ENCODE measurements around the gene HNMT. TPM values are rescaled to one million over a fixed set of nuclear protein-coding genes. Genes with fewer than 3 reads are reported as not detected.
A peak's percentile ranks its signal among the peaks of the same experiment; 100 is the strongest.

The HNMT gene
- total and polyA plus RNA-seq, 2 of the 13 experiments (the other 11 are each of a cell fraction or from before 2014, with no cell fraction given) = 279 to 309 TPM

- no peak for TF ChIP-seq ZNF232 (CRISPR knock-in tag; IDR thresholded peaks at IDR 0.05; ENCODE audit: borderline replicate concordance)
- peak; percentile 84 for TF ChIP-seq MXD4 (CRISPR knock-in tag; IDR thresholded peaks at IDR 0.05)
- peak; percentile 68; the same call in 1 of the 2 replicates for TF ChIP-seq ETV5 (CRISPR knock-in tag; IDR thresholded peaks at IDR 0.05; ENCODE audit: borderline replicate concordance)
- peak; percentile 87; the same call in 1 of the 2 replicates for TF ChIP-seq HOMEZ (CRISPR knock-in tag; IDR thresholded peaks at IDR 0.05; ENCODE audit: low read depth)
- no peak for TF ChIP-seq ZNF616 (CRISPR knock-in tag; IDR thresholded peaks at IDR 0.05; ENCODE audit: low read depth)
- no peak for TF ChIP-seq SP4 (CRISPR knock-in tag; IDR thresholded peaks at IDR 0.05)
- no peak for TF ChIP-seq ZBTB2 (CRISPR knock-in tag; IDR thresholded peaks at IDR 0.05; ENCODE audit: low read depth)
- TF ChIP-seq RARA (CRISPR knock-in tag; IDR thresholded peaks at IDR 0.05) = peak; percentile 66; the same call in 1 of the 2 replicates
- TF ChIP-seq BATF2 (CRISPR knock-in tag; IDR thresholded peaks at IDR 0.05) = no peak
- TF ChIP-seq TFAP4 (IDR thresholded peaks at IDR 0.05; ENCODE audit: borderline replicate concordance, low read depth) = no peak
- no peak for TF ChIP-seq SOX13 (IDR thresholded peaks at IDR 0.05)
- TF ChIP-seq SOX13 (CRISPR knock-in tag; conservative IDR thresholded peaks at IDR 0.05 in 1 of 2, IDR thresholded peaks at IDR 0.05 in 1 of 2) = peak in 1 of 2 experiments; percentile 85; a peak in 3 of 4 replicates
- TF ChIP-seq ATF7 (IDR thresholded peaks at IDR 0.05) = peak; percentile 76
- TF ChIP-seq ATF7 (CRISPR knock-in tag; IDR thresholded peaks at IDR 0.05) = no peak; the same call in 1 of the 2 replicates
- TF ChIP-seq ESRRA (CRISPR knock-in tag; IDR thresholded peaks at IDR 0.05; ENCODE audit: low read depth) = peak; percentile 6; the same call in 1 of the 2 replicates
- TF ChIP-seq TGIF2 (CRISPR knock-in tag; IDR thresholded peaks at IDR 0.05) = peak; percentile 67
- no peak for TF ChIP-seq ONECUT2 (CRISPR knock-in tag; IDR thresholded peaks at IDR 0.05)
- TF ChIP-seq RBM22 (optimal IDR thresholded peaks at IDR 0.05; ENCODE audit: low read length) = no peak
- no peak for TF ChIP-seq ZNF691 (CRISPR knock-in tag; IDR thresholded peaks at IDR 0.05; ENCODE audit: borderline replicate concordance, low read depth)
- TF ChIP-seq NFE2L2 (IDR thresholded peaks at IDR 0.05; ENCODE audit: low read length) = no peak
- peak in 1 of 2 experiments; percentile 53; a peak in 2 of 4 replicates for TF ChIP-seq ATF4 (CRISPR knock-in tag; IDR thresholded peaks at IDR 0.05)
These were observed 4.5 kb downstream of the HNMT start (continued) for GRCh38 chr2:137968477-137969417.

All from HepG2 (cell line).